Measurements from ENCODE around the gene F13A1.

Gene F13A1

GRCh38 chr6:6176586-6177228 lies 143.8 kb downstream of the F13A1 start:
- no peak for TF ChIP-seq SPI1 (IDR thresholded peaks at IDR 0.05; ENCODE audit: borderline replicate concordance, low read depth)
- no peak for TF ChIP-seq POLR2AphosphoS5 (IDR thresholded peaks at IDR 0.05; ENCODE audit: low read depth)
- TF ChIP-seq, protein P1, sequence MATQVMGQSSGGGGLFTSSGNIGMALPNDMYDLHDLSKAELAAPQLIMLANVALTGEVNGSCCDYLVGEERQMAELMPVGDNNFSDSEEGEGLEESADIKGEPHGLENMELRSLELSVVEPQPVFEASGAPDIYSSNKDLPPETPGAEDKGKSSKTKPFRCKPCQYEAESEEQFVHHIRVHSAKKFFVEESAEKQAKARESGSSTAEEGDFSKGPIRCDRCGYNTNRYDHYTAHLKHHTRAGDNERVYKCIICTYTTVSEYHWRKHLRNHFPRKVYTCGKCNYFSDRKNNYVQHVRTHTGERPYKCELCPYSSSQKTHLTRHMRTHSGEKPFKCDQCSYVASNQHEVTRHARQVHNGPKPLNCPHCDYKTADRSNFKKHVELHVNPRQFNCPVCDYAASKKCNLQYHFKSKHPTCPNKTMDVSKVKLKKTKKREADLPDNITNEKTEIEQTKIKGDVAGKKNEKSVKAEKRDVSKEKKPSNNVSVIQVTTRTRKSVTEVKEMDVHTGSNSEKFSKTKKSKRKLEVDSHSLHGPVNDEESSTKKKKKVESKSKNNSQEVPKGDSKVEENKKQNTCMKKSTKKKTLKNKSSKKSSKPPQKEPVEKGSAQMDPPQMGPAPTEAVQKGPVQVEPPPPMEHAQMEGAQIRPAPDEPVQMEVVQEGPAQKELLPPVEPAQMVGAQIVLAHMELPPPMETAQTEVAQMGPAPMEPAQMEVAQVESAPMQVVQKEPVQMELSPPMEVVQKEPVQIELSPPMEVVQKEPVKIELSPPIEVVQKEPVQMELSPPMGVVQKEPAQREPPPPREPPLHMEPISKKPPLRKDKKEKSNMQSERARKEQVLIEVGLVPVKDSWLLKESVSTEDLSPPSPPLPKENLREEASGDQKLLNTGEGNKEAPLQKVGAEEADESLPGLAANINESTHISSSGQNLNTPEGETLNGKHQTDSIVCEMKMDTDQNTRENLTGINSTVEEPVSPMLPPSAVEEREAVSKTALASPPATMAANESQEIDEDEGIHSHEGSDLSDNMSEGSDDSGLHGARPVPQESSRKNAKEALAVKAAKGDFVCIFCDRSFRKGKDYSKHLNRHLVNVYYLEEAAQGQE (IDR thresholded peaks at IDR 0.05; ENCODE audit: insufficient replicate concordance, low read depth) = no peak
- no peak for TF ChIP-seq GABPA (IDR thresholded peaks at IDR 0.05; ENCODE audit: low read depth)
- TF ChIP-seq, protein P2, sequence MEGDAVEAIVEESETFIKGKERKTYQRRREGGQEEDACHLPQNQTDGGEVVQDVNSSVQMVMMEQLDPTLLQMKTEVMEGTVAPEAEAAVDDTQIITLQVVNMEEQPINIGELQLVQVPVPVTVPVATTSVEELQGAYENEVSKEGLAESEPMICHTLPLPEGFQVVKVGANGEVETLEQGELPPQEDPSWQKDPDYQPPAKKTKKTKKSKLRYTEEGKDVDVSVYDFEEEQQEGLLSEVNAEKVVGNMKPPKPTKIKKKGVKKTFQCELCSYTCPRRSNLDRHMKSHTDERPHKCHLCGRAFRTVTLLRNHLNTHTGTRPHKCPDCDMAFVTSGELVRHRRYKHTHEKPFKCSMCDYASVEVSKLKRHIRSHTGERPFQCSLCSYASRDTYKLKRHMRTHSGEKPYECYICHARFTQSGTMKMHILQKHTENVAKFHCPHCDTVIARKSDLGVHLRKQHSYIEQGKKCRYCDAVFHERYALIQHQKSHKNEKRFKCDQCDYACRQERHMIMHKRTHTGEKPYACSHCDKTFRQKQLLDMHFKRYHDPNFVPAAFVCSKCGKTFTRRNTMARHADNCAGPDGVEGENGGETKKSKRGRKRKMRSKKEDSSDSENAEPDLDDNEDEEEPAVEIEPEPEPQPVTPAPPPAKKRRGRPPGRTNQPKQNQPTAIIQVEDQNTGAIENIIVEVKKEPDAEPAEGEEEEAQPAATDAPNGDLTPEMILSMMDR (IDR thresholded peaks at IDR 0.05; ENCODE audit: insufficient read depth, low read length) = no peak
- Histone ChIP-seq H3K4me3 (replicated peaks; ENCODE audit: insufficient read depth, low read length) (no peak overlapping the region), H3K27me3 (ENCODE audit: insufficient read depth, poor library complexity, severe bottlenecking) (no peaks in the 10 kb centered on the region), H3K27ac (replicated peaks) (no peak overlapping the region)
- DNase-seq (ENCODE audit: low read depth in 1 of 2, low spot score in 1 of 2) = no peak

GRCh38 chr6:6176127-6176526 lies 144.3 kb downstream of the F13A1 start:
- H3K27ac ChIP-seq (replicated peaks) = no peak overlapping the region
- H3K4me3 ChIP-seq (replicated peaks; ENCODE audit: insufficient read depth, low read length) = no peak overlapping the region
- no peak for TF ChIP-seq GABPA (IDR thresholded peaks at IDR 0.05; ENCODE audit: low read depth)
- TF ChIP-seq, protein P1 (IDR thresholded peaks at IDR 0.05; ENCODE audit: insufficient replicate concordance, low read depth) = no peak
- TF ChIP-seq POLR2AphosphoS5 (IDR thresholded peaks at IDR 0.05; ENCODE audit: low read depth) = no peak
- no peak for DNase-seq (ENCODE audit: low read depth in 1 of 2, low spot score in 1 of 2)
- no peaks in the 10 kb centered on the region for H3K27me3 ChIP-seq (ENCODE audit: insufficient read depth, poor library complexity, severe bottlenecking)

- no peak for TF ChIP-seq GABPA (IDR thresholded peaks at IDR 0.05; ENCODE audit: low read depth)
- TF ChIP-seq SPI1 (IDR thresholded peaks at IDR 0.05; ENCODE audit: borderline replicate concordance, low read depth) = no peak
- TF ChIP-seq, protein P2 (IDR thresholded peaks at IDR 0.05; ENCODE audit: insufficient read depth, low read length) = no peak
- TF ChIP-seq, protein P1 (IDR thresholded peaks at IDR 0.05; ENCODE audit: insufficient replicate concordance, low read depth) = no peak
- TF ChIP-seq POLR2AphosphoS5 (IDR thresholded peaks at IDR 0.05; ENCODE audit: low read depth) = no peak
- H3K4me3 ChIP-seq (replicated peaks; ENCODE audit: insufficient read depth, low read length) = no peak overlapping the region
- no peak for DNase-seq (ENCODE audit: low read depth in 1 of 2, low spot score in 1 of 2)
- H3K27me3 ChIP-seq (ENCODE audit: insufficient read depth, poor library complexity, severe bottlenecking) = no peaks in the 10 kb centered on the region
- H3K27ac ChIP-seq (replicated peaks) = no peak overlapping the region
Observed at GRCh38 chr6:6169141-6169540, 151.3 kb downstream of the F13A1 start.
